Hepatocyte (in vitro differentiated cells): ENCODE measurements around the gene CTNNAL1. TPM values are rescaled to one million over a fixed set of nuclear protein-coding genes. Genes with fewer than 3 reads are reported as not detected.

Source experiments
- DNase-seq: peaks from one replicate; pipeline ENCODE4 v3.0.0-alpha.2; 2016; ENCODE audit warnings: low spot score
- H2AFZ ChIP-seq: fragments of 200-600 bp; sonication (generic); 2 replicates; pipeline ENCODE4 v1.6.0; 2016; ENCODE audit warnings: antibody characterized with exemption, mild to moderate bottlenecking
- H3K27ac ChIP-seq: fragments of 200-600 bp; sonication (generic); 2 replicates; pipeline ENCODE4 v1.5.1; 2016; ENCODE audit warnings: mild to moderate bottlenecking
- H3K27me3 ChIP-seq: fragments of 200-600 bp; sonication (generic); 2 replicates; pipeline ENCODE4 v1.6.1; 2016
- H3K36me3 ChIP-seq: fragments of 200-600 bp; sonication (generic); replicated peaks from 2 replicates; pipeline ENCODE4 v1.5.1; 2016; ENCODE audit warnings: low read depth; ENCODE audit not compliant: insufficient read depth
- H3K4me1 ChIP-seq: fragments of 200-600 bp; sonication (generic); 2 replicates; pipeline ENCODE4 v1.5.1; 2016; ENCODE audit warnings: mild to moderate bottlenecking, moderate library complexity; ENCODE audit not compliant: insufficient read depth
- H3K4me2 ChIP-seq: fragments of 200-600 bp; sonication (generic); 2 replicates; pipeline ENCODE4 v1.6.0; 2016
- H3K4me3 ChIP-seq: fragments of 200-600 bp; sonication (generic); 2 replicates; pipeline ENCODE4 v1.5.1; 2016; ENCODE audit warnings: mild to moderate bottlenecking
- H3K79me2 ChIP-seq: fragments of 200-600 bp; sonication (generic); 2 replicates; pipeline ENCODE4 v1.6.0; 2017; ENCODE audit warnings: mild to moderate bottlenecking
- H3K9me2 ChIP-seq: fragments of 200-600 bp; sonication (generic); replicated peaks from 2 replicates; pipeline ENCODE4 v1.6.0; 2017; ENCODE audit warnings: mild to moderate bottlenecking; ENCODE audit not compliant: insufficient read depth
- H3K9me3 ChIP-seq: fragments of 200-600 bp; sonication (generic); 2 replicates; pipeline ENCODE4 v1.5.1; 2016; ENCODE audit warnings: low read depth, mild to moderate bottlenecking
- H4K20me1 ChIP-seq: fragments of 200-600 bp; sonication (generic); 2 replicates; pipeline ENCODE4 v1.6.0; 2016; ENCODE audit warnings: mild to moderate bottlenecking; ENCODE audit not compliant: insufficient read depth, poor library complexity, severe bottlenecking
- CTCF ChIP-seq: fragments of 200-600 bp; sonication (generic); IDR thresholded peaks from 2 replicates; pipeline ENCODE4 v1.5.1; 2016; ENCODE audit warnings: antibody characterized with exemption, mild to moderate bottlenecking; ENCODE audit not compliant: poor library complexity
- EZH2 ChIP-seq: fragments of 200-600 bp; sonication (generic); IDR thresholded peaks from 2 replicates; pipeline ENCODE4 v1.6.1; 2016; ENCODE audit warnings: antibody characterized with exemption, mild to moderate bottlenecking, borderline replicate concordance
- EZH2phosphoT487 ChIP-seq: fragments of 200-600 bp; sonication (generic); IDR thresholded peaks from one replicate; pipeline ENCODE4 v1.6.1; 2018; ENCODE audit warnings: antibody characterized with exemption, mild to moderate bottlenecking, low read depth, moderate library complexity; ENCODE audit not compliant: unreplicated experiment, severe bottlenecking
- WGBS: methylation state at CpG from one replicate; pipeline ENCODE4 v1.1.6; 2016; ENCODE audit warnings: low lambda C conversion rate; ENCODE audit errors: missing lambda C conversion rate; 5-methylcytosine and 5-hydroxymethylcytosine counted together
- polyA plus RNA-seq: library from polyadenylated mRNA; unstranded; fragments of >200 nt; fragmentation: Nextera tagmentation; extraction: Ambion mirVana; gene quantifications from 2 replicates; pipeline ENCODE4 v1.2.1, GENCODE V29; 2016
- total RNA-seq: library from RNA; depleted of rRNA; stranded (reverse); fragments of >200 nt; gene quantifications from 2 replicates; pipeline ENCODE4 v1.2.3, GENCODE V29; 2014

The CTNNAL1 gene
- total and polyA plus RNA-seq, 2 experiments from 2014 or later = 54.5 to 57.4 TPM

GRCh38 chr9:109010746-109011145 is 2.6 kb downstream of the CTNNAL1 start:
- Histone ChIP-seq H3K27ac (peak overlapping the region; percentile 36), H3K4me3 (no peak overlapping the region), H3K79me2 (peaks cover 55% of the 10 kb centered on the region), H2AFZ (no peak overlapping the region), H3K9me3 (no peaks in the 10 kb centered on the region), H3K9me2 (no peaks in the 10 kb centered on the region), H3K36me3 (no peaks in the 10 kb centered on the region), H3K27me3 (no peaks in the 10 kb centered on the region), H3K4me1 (peaks cover 14% of the 10 kb centered on the region), H4K20me1 (no peaks in the 10 kb centered on the region), H3K4me2 (peak overlapping the region; percentile 92)
- 43% methylated on average over 1 of the region's 1 CpG for WGBS
- no peak for TF ChIP-seq EZH2phosphoT487
- no peak for TF ChIP-seq EZH2
- no peak for TF ChIP-seq CTCF
- peak; percentile 44 for DNase-seq

GRCh38 chr9:109005678-109006077 is 7.6 kb downstream of the CTNNAL1 start:
- Histone ChIP-seq H3K79me2 (peaks cover 85% of the 10 kb centered on the region), H3K27ac (no peak overlapping the region), H3K9me3 (peaks cover 10% of the 10 kb centered on the region), H4K20me1 (no peaks in the 10 kb centered on the region), H3K4me3 (no peak overlapping the region), H3K9me2 (no peaks in the 10 kb centered on the region), H3K4me2 (no peak overlapping the region), H3K27me3 (no peaks in the 10 kb centered on the region), H2AFZ (no peak overlapping the region), H3K36me3 (no peaks in the 10 kb centered on the region), H3K4me1 (no peaks in the 10 kb centered on the region)
- no peak for TF ChIP-seq EZH2phosphoT487
- TF ChIP-seq CTCF = no peak
- no peak for TF ChIP-seq EZH2
- 95% methylated on average over 3 of the region's 3 CpGs for WGBS
- DNase-seq = no peak

- no peak overlapping the region for H3K4me3 ChIP-seq
- H3K27me3 ChIP-seq = no peaks in the 10 kb centered on the region
- 98% methylated on average over 2 of the region's 2 CpGs for WGBS
- no peak overlapping the region for H2AFZ ChIP-seq
- TF ChIP-seq CTCF (no peak), EZH2phosphoT487 (no peak), EZH2 (no peak)
- H3K4me1 ChIP-seq = no peaks in the 10 kb centered on the region
- H3K36me3 ChIP-seq = no peaks in the 10 kb centered on the region
- H4K20me1 ChIP-seq = no peaks in the 10 kb centered on the region
- peaks cover 79% of the 10 kb centered on the region for H3K79me2 ChIP-seq
- no peak overlapping the region for H3K27ac ChIP-seq
- H3K9me2 ChIP-seq = no peaks in the 10 kb centered on the region
- peaks cover 10% of the 10 kb centered on the region for H3K9me3 ChIP-seq
- H3K4me2 ChIP-seq = no peak overlapping the region
- no peak for DNase-seq
Measured at GRCh38 chr9:109003116-109003515, 10.2 kb downstream of the CTNNAL1 start.

GRCh38 chr9:109002141-109002540 is 11.2 kb downstream of the CTNNAL1 start:
- Histone ChIP-seq H3K79me2 (peaks cover 79% of the 10 kb centered on the region), H3K4me1 (no peaks in the 10 kb centered on the region), H4K20me1 (no peaks in the 10 kb centered on the region), H3K4me3 (no peak overlapping the region), H3K27ac (no peak overlapping the region), H3K27me3 (no peaks in the 10 kb centered on the region), H3K9me3 (peaks cover 10% of the 10 kb centered on the region), H2AFZ (no peak overlapping the region), H3K36me3 (no peaks in the 10 kb centered on the region), H3K9me2 (no peaks in the 10 kb centered on the region), H3K4me2 (no peak overlapping the region)
- 98% methylated on average over 4 of the region's 4 CpGs for WGBS
- DNase-seq = no peak
- TF ChIP-seq EZH2phosphoT487 = no peak
- TF ChIP-seq EZH2 = no peak
- TF ChIP-seq CTCF = no peak
